Breast epithelium (tissue), 4 donors: ENCODE results near the gene RPL11. TPM values are rescaled to one million over a fixed set of nuclear protein-coding genes. Genes with fewer than 3 reads are reported as not detected.
"Not testable (repeated sequence)": the region's sequence is repeated elsewhere in the genome, so short reads cannot be mapped to it uniquely, and the experiment has no call there.

Experiments
- DNase-seq, 2 donors: peaks; one replicate each; pipeline ENCODE4 v3.0.0-alpha.2; 2019; ENCODE audit warnings: low spot score in 2 of 2
- H3K27ac ChIP-seq, 2 donors: fragments of 200-600 bp; sonication (generic) in 1 of 2; one replicate each; pipeline ENCODE4 v1.5.1; 2016 to 2019; ENCODE audit warnings: mild to moderate bottlenecking in 1 of 2
- H3K27me3 ChIP-seq, 2 donors: fragments of 200-600 bp; sonication (generic) in 1 of 2; one replicate each; pipeline versions ENCODE4 v1.5.1 to v1.6.0; 2017 to 2019; ENCODE audit warnings: control low read depth in 1 of 2, mild to moderate bottlenecking in 1 of 2
- H3K36me3 ChIP-seq: fragments of 200-600 bp; one replicate; pipeline ENCODE4 v1.5.1; 2019
- H3K4me1 ChIP-seq, 2 donors: fragments of 200-600 bp; sonication (generic); one replicate each; pipeline ENCODE4 v1.5.1; 2016 to 2019; ENCODE audit warnings: control low read depth in 1 of 2
- H3K4me3 ChIP-seq, 3 donors: fragments of 200-600 bp; sonication (generic); 1 replicate in 2 of 3; 2 replicates in 1 of 3; pipeline ENCODE4 v1.5.1; 2016 to 2019; ENCODE audit warnings: mild to moderate bottlenecking in 3 of 3, moderate library complexity in 2 of 3
- H3K9me3 ChIP-seq, 2 donors: fragments of 200-600 bp; sonication (generic) in 1 of 2; one replicate each; pipeline ENCODE4 v1.5.1; 2016 to 2019; ENCODE audit warnings: control low read depth in 1 of 2
- POLR2A ChIP-seq: fragments of 450-650 bp; IDR thresholded peaks from one replicate; pipeline ENCODE4 v1.6.1; 2016; ENCODE audit warnings: antibody characterized with exemption, mild to moderate bottlenecking, moderate library complexity
- POLR2AphosphoS5 ChIP-seq, 3 donors: sonication (generic); formaldehyde crosslinking; IDR thresholded peaks; one replicate each; pipeline ENCODE4 v1.6.1; 2017; ENCODE audit warnings: antibody characterized with exemption in 3 of 3
- intact Hi-C: fragments of 100-400 bp; cut with DNase I; formaldehyde crosslinking; loops from one replicate; pipeline ENCODE4 v1.15.1; 2023; ENCODE audit warnings: low total_unique reads
- total RNA-seq, 3 donors: library from RNA; depleted of rRNA; stranded (reverse); fragments of >200 nt; gene quantifications; one replicate each; pipeline ENCODE4 v1.1.0, GENCODE V29; 2016
- TF ChIP-seq, protein P1 (sequence below), 3 donors: fragments of 450-650 bp; IDR thresholded peaks; one replicate each; pipeline ENCODE4 v1.5.1; 2016 to 2017; ENCODE audit warnings: antibody characterized with exemption in 3 of 3, mild to moderate bottlenecking in 3 of 3, moderate library complexity in 3 of 3

The RPL11 gene
- total RNA-seq, 3 donors from 2014 or later: 1,191 to 1,487 (median 1,340) TPM

DNA sequence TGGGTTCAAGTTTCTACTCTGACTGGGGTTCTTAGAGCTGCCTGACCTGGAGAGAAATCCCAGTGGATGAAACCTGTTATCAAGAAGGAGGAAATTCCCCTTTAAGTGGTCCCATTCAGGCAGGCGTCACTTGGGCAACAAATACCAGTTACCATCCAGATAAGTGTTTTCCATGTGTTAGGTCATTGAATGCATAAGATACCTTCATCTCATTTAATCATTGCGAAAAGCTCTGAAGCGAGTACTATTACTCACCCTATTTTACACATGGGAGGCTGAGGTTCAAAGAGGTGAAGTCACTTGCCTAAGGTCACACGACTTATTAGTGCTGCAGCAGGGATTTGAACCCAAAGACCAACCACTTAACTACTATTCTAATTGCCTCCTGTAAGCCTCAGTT lies 45.5 kb upstream of the RPL11 start:
- no peak for DNase-seq
- TF ChIP-seq, protein P1, sequence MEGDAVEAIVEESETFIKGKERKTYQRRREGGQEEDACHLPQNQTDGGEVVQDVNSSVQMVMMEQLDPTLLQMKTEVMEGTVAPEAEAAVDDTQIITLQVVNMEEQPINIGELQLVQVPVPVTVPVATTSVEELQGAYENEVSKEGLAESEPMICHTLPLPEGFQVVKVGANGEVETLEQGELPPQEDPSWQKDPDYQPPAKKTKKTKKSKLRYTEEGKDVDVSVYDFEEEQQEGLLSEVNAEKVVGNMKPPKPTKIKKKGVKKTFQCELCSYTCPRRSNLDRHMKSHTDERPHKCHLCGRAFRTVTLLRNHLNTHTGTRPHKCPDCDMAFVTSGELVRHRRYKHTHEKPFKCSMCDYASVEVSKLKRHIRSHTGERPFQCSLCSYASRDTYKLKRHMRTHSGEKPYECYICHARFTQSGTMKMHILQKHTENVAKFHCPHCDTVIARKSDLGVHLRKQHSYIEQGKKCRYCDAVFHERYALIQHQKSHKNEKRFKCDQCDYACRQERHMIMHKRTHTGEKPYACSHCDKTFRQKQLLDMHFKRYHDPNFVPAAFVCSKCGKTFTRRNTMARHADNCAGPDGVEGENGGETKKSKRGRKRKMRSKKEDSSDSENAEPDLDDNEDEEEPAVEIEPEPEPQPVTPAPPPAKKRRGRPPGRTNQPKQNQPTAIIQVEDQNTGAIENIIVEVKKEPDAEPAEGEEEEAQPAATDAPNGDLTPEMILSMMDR (IDR thresholded peaks at IDR 0.05): no peak
- TF ChIP-seq POLR2AphosphoS5 (IDR thresholded peaks at IDR 0.05) (no peak), POLR2A (no peak)
- no peaks in the 10 kb centered on the region for H3K4me1 ChIP-seq
- intact Hi-C loops: no loop called here
- H3K4me3 ChIP-seq: no peak overlapping the region
- H3K36me3 ChIP-seq: no peaks in the 10 kb centered on the region
- H3K27me3 ChIP-seq: no peaks in the 10 kb centered on the region
- H3K27ac ChIP-seq: no peak overlapping the region
- H3K9me3 ChIP-seq: no peaks in the 10 kb centered on the region

GRCh38 chr1:23646541-23646940 lies 45.1 kb upstream of the RPL11 start:
- TF ChIP-seq POLR2A: no peak
- no peak for TF ChIP-seq POLR2AphosphoS5 (IDR thresholded peaks at IDR 0.05)
- TF ChIP-seq, protein P1 (IDR thresholded peaks at IDR 0.05): no peak
- Histone ChIP-seq H3K27ac (no peak overlapping the region), H3K27me3 (no peaks in the 10 kb centered on the region), H3K9me3 (no peaks in the 10 kb centered on the region), H3K4me3 (no peak overlapping the region), H3K4me1 (no peaks in the 10 kb centered on the region), H3K36me3 (no peaks in the 10 kb centered on the region)
- intact Hi-C loops: no loop called here
- no peak for DNase-seq

DNA sequence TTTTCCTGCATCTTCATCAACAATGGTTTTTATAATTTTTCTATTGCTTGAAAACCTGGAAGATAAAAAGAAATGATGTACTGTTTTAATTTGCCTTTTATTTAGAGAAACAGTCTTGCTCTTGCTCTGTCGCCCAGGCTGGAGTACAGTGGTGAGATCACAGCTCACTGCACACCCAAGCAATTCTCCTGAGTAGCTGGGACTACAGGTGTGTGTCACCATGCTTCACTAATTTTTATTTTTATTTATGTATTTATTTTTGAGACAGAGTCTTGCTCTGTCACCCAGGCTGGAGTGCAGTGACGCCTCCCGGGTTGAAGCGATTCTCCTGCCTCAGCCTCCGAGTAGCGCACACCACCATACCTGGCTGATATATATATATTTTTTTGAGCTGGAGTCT lies 43.0 kb upstream of the RPL11 start:
- intact Hi-C loops: no loop called here
- TF ChIP-seq, protein P1 (IDR thresholded peaks at IDR 0.05): no peak
- no peak for TF ChIP-seq POLR2A
- no peak for TF ChIP-seq POLR2AphosphoS5 (IDR thresholded peaks at IDR 0.05)
- no peak for DNase-seq

GRCh38 chr1:23649157-23649556 lies 42.4 kb upstream of the RPL11 start:
- intact Hi-C loops, H3K4me1 ChIP-seq, H3K4me3 ChIP-seq, H3K27me3 ChIP-seq, DNase-seq, H3K27ac ChIP-seq, H3K9me3 ChIP-seq, H3K36me3 ChIP-seq: not testable (repeated sequence)

More for the DNA sequence above, 43.0 kb upstream of the RPL11 start:
- no peaks in the 10 kb centered on the region for H3K4me1 ChIP-seq
- no peak overlapping the region for H3K4me3 ChIP-seq
- H3K36me3 ChIP-seq: no peaks in the 10 kb centered on the region
- H3K27me3 ChIP-seq: no peaks in the 10 kb centered on the region
- no peaks in the 10 kb centered on the region for H3K9me3 ChIP-seq
- no peak overlapping the region for H3K27ac ChIP-seq

GRCh38 chr1:23650344-23650990 lies 41.1 kb upstream of the RPL11 start:
- Histone ChIP-seq H3K9me3 (no peaks in the 10 kb centered on the region), H3K4me3 (no peak overlapping the region), H3K4me1 (no peaks in the 10 kb centered on the region), H3K36me3 (no peaks in the 10 kb centered on the region), H3K27ac (no peak overlapping the region), H3K27me3 (no peaks in the 10 kb centered on the region)
- DNase-seq: no peak
- intact Hi-C loops: no loop called here
- no peak for TF ChIP-seq POLR2A
- TF ChIP-seq, protein P1 (IDR thresholded peaks at IDR 0.05): no peak
- no peak for TF ChIP-seq POLR2AphosphoS5 (IDR thresholded peaks at IDR 0.05)
